Ramos (cell line): ENCODE data around the gene ZNF12.

Experiments used
- in situ Hi-C: fragments of 300-500 bp; cut with MboI; formaldehyde crosslinking; loops from one replicate; pipeline ENCODE4 v1.14.3; 2022; ENCODE audit warnings: low sequenced_read_pairs; ENCODE audit not compliant: unreplicated experiment

ZNF12 gene

GRCh38 chr7:6648815-6649104 is 58.0 kb downstream of the ZNF12 start:
- in situ Hi-C loops: no loop called here

- in situ Hi-C loops: no loop called here
Measured at GRCh38 chr7:6648066-6648814, 58.5 kb downstream of the ZNF12 start.

GRCh38 chr7:6647541-6647940 is 59.2 kb downstream of the ZNF12 start:
- in situ Hi-C loops: no loop called here

GRCh38 chr7:6647080-6647479 is 59.7 kb downstream of the ZNF12 start:
- in situ Hi-C loops: no loop called here

- in situ Hi-C loops: no loop called here
Measured at GRCh38 chr7:6646465-6646864, 60.3 kb downstream of the ZNF12 start.

GRCh38 chr7:6644728-6645127 is 62.0 kb downstream of the ZNF12 start:
- in situ Hi-C loops: no loop called here

DNA sequence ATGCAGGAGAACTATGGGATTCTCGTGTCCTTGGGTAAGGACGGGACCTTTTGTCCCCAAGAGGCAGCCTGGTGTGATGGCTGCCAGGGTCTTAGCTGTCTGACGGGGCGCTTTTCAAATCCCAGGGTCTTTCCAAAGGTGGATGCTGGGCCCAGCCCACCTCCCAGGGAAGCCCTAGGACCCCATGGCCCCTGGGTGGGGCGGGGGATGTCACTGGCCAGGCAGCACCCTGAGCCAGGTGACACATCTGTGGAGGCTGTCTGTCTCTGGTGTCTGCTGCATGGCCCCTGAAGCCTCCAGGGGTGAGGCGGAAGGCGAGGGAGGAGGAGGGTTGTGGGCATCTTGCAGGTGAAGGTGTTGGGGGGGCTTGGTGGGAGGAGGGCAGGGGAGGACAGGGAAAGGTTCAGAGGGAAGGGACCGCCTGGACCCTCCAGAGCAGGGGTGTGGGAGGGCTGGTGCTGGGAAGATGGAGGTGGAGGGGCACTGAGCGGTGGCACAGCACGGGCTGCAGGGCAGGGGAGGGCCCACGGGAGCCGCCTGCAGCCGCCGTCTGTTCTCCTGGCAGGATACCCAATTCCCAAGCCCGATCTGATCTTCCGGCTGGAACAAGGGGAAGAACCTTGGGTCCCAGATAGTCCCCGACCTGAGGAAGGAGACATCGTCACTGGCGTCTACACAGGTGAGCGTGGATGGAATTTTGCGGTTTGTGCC is 62.7 kb downstream of the ZNF12 start:
- in situ Hi-C loops: no loop called here

- in situ Hi-C loops: no loop called here
Measured at GRCh38 chr7:6642861-6643640, 63.7 kb downstream of the ZNF12 start.

DNA sequence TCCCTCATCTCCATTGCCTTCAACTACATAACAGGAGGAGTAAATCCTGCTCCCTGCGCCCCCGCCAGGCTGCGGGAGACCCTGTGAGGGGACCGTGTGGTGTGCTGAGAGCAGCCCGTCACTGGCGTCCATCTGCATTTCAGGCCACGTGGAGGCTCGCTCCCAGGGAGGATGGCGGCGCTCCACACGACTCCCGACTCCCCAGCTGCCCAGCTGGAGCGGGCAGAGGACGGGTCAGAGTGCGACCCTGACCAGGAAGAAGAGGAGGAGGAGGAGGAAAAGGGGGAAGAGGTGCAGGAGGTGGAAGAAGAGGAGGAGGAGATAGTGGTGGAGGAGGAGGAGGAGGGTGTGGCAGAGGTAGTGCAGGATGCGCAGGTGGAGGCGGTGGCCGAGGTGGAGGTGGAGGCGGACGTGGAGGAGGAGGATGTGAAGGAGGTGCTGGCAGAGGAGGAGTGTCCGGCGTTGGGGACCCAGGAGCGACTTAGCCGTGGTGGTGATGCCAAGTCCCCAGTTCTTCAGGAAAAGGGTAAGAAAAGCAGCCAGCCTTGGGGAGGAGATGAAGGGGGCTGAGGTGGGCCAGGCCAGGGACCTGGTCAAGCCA is 64.4 kb downstream of the ZNF12 start:
- in situ Hi-C loops: no loop called here

DNA sequence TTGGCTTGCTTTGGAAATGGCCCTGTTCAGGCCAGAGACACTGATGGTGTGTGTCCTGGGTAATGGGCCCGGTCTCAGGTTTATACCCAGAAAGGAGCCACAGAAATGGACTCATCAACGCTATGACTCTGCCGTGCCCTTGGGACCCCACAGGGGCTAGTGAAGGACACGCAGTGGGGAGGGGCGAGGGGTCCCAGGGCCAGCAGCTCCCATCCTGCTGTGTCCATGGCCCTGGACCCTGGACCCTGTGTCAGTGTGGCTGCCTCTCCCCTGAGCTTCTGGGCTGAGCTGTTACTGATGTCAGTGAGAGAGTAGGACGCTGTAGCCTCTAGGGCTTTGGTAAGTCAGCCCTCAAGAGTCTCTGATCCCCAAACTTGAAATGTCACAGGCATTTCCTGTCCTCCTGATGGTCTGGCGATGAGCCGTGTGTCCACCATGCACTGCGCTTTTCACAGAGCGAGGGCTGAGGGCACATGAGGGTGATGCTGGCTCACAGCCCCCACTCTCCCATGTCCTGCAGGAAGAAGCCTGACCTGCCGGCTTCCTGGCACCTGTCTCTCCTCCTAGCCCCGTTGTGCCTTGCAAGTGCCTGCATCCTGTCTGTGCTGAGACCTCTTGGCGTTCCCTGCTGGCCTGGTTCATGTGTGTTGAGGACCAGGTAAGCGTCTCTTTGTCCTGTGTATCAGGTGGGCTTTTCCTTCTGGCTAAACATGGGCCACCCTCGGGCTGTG is 65.3 kb downstream of the ZNF12 start:
- in situ Hi-C loops: no loop called here

- in situ Hi-C loops: no loop called here
Measured at GRCh38 chr7:6640246-6640721, 66.5 kb downstream of the ZNF12 start.

DNA sequence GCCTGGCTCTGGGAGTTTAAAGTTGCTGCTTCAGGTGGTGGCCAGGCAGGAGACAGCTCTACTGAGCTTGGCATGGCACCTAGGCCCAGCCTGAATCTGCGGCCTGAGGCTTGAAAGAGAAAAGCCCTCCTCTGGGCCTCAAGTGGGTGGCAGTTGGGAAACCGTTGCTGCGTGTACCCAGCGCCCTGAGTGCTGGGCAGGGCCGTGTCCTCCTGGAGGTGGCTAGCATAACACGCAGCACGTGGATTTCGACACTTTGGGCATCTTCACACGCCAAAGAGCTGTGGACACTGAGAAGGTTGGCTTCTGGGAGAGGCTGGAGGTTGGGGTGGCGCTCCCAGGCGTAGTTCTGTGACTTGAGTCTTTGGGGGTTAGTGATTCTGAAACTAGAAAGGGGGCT is 67.1 kb downstream of the ZNF12 start:
- in situ Hi-C loops: no loop called here

- in situ Hi-C loops: no loop called here
Measured at GRCh38 chr7:6639032-6639431, 67.7 kb downstream of the ZNF12 start.
